ENCODE data around the gene DNAJC16.
A peak's percentile ranks its signal among the peaks of the same experiment; 100 is the strongest.
"Not testable (repeated sequence)": the region's sequence is repeated elsewhere in the genome, so short reads cannot be mapped to it uniquely, and the experiment has no call there.

The DNAJC16 gene

DNA sequence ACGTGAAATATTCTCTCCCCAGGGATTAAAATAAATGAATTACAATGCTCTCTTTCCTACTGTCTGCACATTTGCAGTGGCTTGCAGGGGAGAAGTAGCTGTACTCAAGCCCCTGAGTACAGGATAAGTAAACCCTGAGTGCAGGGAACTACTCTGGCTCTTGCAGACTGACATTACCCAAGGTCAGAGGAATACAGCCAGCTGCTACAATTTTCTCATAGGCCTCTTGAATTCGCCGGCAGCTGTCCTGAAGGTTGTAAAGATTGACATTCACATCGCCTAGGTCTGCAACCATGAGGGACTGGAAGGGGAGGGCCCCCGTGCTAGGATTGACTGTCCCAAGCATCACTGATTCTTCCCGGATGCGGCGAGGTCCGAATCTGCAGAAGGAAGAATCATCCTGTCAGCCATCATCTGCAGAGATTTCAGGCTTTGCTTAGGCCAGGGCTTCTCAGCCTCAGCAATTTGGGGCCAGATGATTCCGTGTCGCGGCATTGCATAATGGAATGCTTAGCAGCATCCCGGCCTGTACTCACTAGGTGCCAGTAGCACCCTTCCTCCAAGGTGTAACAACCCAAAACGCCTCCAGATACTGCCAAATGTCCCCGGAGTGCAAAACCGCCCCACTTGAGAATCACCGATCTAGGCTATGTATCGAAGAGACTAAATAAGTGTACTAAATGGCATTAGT, 56.5 kb downstream of the DNAJC16 start:
- no peak for DNase-seq (ENCODE audit: low read depth)

DNA sequence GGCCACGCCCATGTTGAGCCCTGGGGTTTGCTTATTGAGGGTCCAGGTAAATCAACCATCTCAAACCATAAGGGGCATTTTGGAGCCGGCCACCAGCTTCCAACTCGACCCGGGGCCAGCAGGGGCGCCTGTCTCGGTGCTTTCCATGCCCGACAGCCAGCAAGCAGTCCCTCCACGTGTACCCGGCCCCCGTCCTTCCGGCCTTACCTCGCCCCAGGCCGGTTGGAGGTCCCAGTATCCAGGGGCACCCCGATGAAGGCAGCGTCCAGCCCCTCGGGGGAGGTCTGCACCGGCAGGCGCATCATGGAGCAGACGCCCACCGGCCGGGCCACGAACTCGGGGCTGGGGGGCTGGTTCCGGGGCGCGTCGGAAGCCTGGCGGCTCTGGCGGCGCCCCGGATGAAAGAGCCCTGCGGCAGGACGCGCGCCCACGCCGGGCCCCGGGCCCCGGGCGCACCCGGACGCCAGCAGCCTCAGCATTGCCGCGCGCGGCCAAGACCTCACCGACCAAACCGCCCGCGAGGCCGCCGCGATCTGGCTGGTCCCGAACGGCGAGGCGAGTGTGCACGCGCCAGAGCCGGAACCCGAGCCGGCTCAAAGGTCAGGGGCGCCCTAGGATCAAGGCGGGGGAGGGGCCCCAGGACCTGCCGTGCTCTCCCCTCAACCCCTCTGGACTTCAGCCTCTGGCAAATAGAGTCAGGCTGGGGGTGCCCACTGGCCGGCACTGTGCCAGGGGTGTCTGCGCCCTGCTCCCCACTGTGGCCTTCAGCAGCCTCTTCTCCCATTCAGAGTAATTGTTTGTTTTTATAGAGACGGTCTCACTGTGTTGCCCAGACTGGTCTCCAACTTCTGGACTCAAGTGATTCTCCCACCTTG, 58.1 kb downstream of the DNAJC16 start, which contains the start of gene AGMAT:
Gene AGMAT, minus strand, starts transcription at position 563 of the 875 bp plus-strand sequence. Its CDS starts 84 bp downstream, at position 479.
- no peak for DNase-seq (ENCODE audit: low read depth)

DNA sequence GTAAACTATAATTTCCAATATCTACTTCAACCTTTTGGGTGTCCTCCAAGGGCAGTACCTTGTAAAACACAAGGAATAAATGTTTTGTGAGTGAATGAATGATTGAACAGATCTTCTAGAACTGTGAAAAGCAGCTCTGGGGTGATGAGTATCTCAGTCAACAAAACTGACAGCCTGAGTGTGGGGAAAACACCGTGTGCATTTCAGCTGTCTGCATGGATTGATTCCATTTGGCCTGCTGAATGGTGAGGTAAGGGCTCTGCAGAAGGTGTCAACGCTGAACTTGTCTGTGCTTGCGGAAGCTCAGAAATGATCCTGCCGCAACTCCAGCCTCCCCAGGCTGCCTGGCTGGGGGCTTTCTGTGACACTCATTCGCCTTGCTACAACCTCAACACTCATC, 65.6 kb downstream of the DNAJC16 start:
- DNase-seq (ENCODE audit: low read depth), result no peak

DNA sequence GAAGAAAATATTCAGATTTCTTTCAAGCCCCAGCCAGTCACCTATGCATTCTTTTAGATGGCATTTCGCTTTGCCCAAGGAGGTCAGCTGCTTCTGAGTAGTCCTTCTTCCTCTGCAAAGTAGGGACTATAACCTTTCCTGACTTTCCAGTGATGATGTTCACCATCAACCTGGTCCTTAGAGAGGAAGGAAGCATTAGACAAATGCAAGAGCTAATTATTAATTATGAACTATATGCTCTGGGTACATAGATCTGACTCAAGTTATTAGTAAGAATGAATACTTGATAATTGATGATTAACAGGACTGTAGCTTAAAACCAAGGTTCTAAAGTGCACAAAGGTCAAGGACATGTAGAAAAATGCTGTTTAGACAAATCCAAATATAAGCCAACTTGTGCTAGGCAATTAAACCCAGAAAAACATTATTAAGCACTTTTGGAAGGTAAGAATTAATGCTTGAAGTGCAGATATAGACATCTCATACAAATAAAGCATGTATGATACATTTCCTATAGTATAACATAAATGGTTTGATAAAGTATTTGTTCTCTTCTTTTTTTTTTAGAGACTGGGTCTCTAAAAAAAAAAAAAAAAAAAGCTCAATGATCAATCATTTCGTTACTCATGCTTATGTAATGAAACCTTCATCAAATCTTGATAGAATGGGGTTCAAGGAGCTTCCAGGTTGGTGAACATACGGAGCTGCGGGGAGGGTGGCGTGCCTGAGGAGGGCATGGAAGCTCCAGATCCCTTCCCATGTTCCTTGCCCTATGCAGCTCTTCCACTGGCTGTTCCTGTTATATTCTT, 69.4 kb downstream of the DNAJC16 start:
- DNase-seq (ENCODE audit: low read depth), result no peak

DNA sequence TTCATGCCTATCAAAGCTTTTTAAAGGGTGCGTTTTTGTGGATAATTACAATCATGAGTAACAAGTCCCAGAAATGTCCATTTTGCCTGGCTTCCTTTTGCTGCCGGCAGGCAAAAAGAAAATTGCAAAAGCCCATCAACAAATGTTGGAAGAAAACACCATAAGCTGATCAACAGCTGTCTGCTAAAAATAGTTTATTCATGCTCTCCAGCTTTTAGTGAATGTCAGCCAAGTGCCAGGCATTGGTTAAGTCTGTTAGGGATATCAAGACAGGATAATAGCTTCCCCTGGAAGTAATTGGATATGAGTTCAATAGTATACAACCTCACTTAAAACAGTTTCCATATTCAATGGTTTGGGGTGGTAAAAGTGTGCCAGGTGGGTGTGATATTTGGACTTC, 71.8 kb downstream of the DNAJC16 start:
- DNase-seq (ENCODE audit: low read depth), result no peak

DNA sequence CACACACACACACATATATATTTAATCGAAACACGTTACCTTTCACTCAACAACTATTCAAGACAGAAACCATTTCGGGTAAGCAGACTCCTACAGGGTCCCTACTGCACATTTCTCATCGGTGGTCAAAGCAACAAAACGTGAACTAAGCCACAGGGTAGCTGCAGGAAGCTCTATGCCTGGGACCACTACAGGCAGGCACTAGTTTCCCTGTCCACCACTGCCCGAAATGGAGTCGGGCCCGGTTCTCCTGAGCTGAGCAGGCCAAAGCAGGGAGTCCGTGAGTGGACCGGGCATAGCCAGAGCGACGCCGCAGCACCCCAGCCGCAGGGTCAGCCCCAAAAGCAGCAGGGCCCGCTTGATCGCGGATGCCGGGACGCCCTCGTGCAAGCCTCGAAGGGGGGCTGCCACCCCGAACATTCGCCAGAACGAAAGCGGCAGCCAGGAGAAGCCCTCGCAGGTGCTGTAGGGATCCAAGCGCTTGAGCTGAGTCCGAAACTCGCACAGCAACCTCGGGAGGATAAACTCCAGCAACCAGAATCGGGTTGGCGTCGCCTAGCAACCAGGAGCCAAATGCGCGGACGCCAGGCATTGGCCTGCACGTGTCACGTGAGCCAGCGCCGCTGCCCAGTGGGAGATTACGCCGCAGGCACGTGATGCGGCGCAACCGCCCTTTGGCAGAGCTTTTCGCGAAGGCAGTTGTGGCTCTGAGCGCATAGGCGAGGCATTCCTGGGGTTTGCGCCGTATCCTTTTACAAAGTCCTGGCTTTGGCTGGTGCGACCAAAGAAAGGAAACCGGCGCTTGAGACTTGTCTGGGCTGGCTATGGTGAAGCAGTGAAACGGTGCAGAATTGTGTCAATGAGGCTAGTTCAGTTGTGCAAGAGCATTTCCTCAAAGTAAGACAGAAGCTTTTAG, 76.7 kb downstream of the DNAJC16 start:
- peak; percentile 87 for DNase-seq (ENCODE audit: low read depth)

DNA sequence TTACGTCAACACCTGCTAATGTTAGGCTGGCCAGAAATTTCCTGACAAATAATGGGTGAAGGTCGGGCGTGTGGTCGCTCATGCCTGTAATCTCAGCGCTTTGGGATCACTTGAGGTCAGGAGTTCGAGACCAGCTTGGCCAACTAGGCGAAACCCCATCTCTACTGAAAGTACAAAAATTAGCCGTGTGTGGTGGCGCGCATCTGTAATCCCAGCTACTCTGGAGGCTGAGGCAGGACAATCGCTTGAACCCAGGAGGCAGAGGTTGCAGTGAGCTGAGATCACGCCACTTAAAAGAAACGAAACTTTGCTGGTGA, 77.3 kb downstream of the DNAJC16 start:
- not testable (repeated sequence) for DNase-seq (ENCODE audit: low read depth)

DNA sequence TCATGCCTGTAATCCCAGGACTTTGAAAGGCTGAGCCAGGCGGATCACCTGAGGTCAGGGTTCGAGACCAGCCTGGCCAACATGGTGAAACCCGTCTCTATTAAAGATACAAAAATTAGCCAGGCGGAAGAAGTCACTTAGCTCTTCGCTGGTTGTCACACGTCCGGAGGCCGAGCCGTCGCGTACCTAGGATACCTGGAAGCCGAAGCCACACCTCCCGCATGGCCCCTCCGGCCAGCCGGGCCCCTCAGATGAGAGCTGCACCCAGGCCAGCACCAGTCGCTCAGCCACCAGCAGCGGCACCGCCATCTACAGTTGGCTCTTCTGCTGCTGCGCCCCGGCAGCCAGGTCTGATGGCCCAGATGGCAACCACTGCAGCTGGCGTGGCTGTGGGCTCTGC, 77.8 kb downstream of the DNAJC16 start:
- not testable (repeated sequence) for DNase-seq (ENCODE audit: low read depth)

DNA sequence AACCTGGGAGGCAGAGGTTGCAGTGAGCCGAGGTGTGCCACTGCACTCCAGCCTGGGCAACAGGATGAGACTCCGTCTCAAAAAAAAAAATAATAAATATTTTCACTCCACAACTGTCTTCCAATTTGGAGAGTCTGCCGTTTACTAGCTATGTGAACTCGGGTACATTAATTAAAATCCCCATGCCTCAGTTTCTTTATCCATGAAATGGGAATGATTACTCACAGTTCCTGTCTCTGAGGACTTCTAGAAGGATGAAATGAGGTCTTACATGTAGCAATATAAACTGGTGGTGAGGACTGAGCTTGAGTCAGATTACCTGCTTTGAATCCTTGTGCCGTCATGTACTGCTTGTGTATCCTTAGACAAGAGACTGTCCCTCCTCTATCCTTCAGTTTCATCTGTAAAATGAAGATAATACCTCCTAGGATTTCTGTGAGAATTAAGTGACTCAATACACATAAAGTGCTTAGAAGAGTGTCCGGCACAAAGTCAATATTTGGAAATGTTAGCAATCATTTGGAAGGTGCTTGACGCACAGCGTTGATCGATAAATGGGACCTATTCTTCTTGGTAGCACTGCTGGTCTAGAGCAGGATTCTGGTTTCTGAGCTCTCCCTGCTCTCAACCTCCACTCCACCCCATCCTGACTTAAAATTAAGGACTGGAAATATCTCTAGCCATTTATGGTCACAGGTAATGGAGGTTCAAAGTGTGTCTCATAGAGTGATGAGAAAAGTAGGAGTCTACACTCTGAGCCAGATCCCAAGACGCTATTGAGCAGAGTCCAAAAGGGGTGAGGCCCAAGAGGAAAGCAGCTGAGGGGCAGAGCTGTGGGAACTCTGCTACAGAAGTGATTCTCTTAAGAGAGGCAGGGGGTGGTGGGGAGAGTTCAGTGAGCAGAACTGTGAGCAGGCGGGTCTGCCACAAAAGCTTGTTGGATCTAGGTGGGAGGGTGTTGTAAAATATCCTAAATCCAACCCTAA, 79.0 kb downstream of the DNAJC16 start:
- DNase-seq (ENCODE audit: low read depth), result no peak

DNA sequence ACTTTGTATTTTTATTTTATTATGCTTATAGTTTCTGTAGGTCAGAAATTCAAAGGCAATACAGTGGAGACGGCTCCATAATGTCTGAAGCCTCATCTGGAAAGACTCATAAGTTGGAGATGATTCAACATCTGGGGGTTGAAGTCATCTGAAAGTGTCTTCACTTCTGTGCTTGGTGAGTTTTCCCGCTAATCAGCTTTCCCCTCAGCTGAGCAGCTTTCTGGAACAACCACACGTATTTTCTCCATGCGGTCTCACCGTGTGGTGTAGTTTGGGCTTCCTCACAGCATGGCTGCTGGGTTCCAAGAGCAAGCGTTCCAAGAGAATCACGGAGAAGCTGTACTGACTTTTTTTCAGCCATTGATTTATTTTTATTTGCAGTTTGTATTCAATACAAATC, 83.0 kb downstream of the DNAJC16 start:
- DNase-seq (ENCODE audit: low read depth), result no peak

DNA sequence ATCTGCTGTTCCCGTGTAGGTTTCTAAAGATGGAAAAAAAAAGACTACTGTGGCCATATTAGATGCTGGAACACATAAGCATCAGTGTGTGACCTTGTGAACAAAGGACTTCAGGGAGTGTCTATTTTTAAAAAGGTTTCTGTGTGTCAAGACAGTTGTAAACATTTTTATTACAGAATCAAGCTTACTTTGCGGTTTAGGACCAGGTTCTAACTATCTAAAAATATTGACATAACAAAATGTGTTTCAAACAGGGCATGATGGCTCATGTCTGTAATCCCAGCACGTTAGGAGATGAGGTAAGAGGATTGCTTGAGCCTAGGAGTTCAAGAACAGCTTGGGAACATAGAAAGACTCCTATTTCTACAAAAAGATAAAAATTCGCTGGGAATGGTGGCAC, 83.5 kb downstream of the DNAJC16 start:
- DNase-seq (ENCODE audit: low read depth), result no peak

DNA sequence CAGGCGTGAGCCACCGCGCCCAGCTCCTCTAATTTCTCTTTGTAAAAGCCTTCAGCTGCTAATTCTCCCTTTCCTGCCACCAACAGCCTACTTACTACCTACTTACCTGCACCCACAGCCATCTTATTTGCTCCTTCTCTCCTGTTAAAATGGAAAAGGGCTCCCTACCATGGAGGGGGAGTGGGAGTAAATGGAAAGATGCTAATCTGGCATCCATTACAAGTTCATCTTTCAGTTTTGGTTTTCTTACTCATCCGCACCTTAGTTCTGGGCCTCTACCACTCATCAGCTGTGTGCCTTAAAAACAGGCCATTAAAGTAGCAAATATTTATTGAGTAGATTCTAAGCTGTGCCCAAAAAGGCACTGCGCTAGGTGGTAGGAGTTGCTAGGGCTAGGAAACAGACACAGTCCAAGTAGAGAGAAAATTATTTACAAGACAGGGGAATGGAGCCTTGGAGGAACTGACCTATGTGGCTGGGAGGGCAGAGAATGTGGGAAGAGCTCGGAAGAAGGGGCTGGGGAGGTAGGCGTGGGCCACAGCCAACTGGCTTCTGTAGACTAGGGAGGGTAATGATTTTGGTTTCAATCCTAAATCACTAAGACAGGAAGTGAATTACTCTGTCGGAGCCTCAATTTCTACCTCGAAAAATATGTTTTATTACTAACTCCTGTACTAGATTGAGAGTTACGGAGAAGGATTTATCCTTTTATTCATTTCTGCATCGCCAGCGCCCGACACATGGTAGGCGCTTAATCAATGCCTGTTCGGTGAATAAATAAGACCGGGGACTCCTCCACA, 89.9 kb downstream of the DNAJC16 start:
- no peak for DNase-seq (ENCODE audit: low read depth)

DNA sequence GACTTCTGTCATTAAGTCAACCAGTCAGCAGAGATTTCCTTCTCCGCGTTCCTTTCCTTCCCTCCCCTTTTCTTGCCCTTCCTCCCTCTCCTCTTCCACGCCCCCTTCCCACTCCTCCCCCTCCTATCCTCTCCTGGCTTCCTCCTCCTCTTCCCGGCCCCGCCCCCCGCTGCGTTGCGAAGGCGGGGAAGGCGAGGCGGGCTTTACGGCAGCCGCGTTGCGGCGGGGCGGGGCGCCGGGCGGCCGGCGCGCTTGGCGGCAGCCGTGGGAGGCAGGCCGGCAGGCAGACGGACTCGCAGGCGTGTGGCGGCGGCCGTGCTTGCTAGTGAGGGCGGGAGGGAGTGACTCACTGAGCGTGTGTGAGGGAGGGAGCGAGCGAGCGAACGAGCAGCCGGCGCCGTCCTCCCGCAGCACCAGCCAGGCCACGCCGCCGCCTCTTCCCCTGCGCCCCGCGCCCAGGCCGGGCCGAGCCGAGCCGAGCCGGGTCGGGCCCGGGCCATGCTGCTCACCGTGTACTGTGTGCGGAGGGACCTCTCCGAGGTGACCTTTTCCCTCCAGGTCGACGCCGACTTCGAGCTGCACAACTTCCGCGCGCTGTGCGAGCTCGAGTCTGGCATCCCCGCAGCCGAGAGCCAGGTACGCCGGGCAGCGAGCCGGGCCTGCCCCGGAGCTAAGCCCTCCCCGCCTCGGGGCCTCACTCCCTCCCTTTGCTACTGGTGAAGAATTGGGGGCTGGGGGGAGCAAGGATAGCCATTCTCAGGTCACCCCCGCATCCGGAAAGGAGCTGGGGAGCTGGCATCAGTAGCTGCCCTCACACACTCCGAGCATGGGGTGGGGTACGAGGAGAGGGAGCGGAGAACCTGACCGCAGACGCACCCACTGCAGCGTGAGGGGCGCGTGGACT, 90.8 kb downstream of the DNAJC16 start, which contains the start of gene DDI2:
Gene DDI2, plus strand, starts transcription at position 286 of the 904 bp plus-strand sequence. Its CDS starts 213 bp downstream, at position 499.
- peak; percentile 92 for DNase-seq (ENCODE audit: low read depth)

DNA sequence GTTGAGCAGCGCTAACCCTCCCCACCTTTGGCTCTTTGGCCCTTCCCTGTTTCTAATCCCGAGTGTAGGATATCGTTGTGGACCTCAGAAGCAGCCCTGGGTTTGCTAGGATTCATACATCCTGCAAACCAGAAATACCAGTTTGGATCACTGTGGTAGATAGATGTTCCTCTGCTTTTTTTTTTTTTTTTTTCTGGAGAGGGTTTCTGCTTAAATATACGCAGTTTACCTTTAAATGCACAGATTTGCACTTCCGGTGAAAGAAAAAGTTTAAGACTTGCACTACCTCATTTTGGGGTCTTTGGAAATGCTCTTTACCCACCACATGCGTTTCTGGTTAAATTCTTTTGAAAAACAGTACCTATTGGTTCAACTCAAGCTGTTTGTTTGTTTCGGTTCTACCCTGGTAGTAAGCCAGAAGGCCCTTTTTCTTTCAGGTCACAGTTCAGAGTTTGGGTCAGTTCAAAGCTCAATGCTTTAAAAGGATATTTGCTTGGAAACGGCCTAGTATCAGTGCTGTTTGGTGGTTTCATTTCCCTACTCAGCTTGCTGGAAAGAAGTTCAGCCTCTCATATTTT, 91.5 kb downstream of the DNAJC16 start:
- DNase-seq (ENCODE audit: low read depth), result peak; percentile 14

DNA sequence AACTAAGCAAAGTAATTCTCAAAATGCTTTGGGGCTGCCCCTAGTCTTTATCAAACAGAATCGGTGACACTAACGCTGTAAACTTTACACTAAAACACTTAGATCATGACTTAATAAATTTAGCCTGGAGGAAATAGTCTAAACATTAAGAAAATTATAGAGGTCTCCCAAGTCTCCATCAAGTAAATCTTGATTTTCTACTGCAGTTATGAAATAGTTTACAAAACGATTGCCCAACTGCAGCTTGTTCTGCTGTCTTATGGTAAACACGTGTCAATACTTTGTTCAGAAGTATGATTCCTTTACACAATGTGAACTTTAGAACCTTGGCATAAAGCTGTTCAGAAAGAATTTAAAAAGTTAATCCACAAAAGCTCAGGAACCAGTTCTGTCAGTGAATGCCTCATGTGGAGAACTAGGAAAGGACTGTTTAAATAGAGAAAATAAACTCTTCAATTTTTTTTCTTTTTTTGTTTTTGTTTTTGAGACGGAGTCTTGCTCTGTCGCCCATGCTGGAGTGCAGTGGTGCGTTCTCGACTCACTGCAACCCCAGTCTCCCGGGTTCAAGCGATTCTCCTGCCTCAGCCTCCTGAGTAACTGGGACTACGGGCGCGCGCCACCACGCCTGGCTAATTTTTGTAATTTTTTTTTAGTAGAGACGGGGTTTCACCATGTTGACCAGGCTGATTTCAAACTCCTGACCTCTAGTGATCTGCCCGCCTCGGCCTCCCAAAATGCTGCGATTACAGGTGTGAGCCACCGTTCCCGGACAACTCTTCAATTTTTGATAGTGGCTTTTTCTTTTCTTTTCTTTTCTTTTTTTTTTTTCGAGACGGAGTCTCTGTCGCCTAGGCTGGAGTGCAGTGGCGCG, 92.2 kb downstream of the DNAJC16 start:
- peak; percentile 20 for DNase-seq (ENCODE audit: low read depth)

DNA sequence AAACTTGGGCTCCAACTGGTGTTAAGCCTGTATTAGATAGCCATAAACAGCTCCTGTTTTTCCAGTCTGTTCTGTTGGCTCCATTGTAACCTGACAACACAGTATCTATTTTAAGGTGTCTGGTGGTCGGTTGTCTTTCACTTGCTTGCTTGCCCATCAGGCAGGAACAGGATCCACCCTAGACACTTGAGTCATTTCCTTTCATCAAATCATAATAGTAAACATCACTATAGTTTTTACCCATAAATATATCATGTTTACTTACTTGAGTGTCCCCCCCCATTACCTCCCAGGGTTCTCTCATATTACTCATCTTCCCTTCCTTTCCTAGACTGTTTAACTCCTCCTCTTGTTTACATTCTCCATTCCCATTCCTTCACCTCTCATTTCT, 93.5 kb downstream of the DNAJC16 start:
- DNase-seq (ENCODE audit: low read depth), result peak; percentile 33

Measured in HS-5 (cell line).